Activated naive CD4-positive, alpha-beta T cell treated with anti-CD3 and anti-CD28 coated beads for 36 hours (primary cell): Measurements from ENCODE around the gene ECEL1. TPM values are rescaled to one million over a fixed set of nuclear protein-coding genes. Genes with fewer than 3 reads are reported as not detected.

Experiments used
- total RNA-seq, 2 experiments: library from RNA; stranded (reverse); gene quantifications; one replicate each; pipeline ENCODE4 v1.2.3, GENCODE V29; 2021

ECEL1 gene
- total RNA-seq, 2 experiments from 2014 or later: 0.12 TPM; not detected in 1

Other genes starting within 250 kb of the ECEL1 start
- gene ALPP, start 109.1 kb downstream of the ECEL1 start, total RNA-seq: not detected
- gene ALPG, start 81.0 kb downstream of the ECEL1 start, total RNA-seq: not detected
- not detected for gene ALPI, start 31.7 kb downstream of the ECEL1 start, total RNA-seq
- not detected for gene PRSS56, start 32.6 kb upstream of the ECEL1 start, total RNA-seq
- not detected for gene CHRND, start 38.3 kb upstream of the ECEL1 start, total RNA-seq
- gene CHRNG, start 51.9 kb upstream of the ECEL1 start, total RNA-seq: not detected
- gene TIGD1, start 62.7 kb upstream of the ECEL1 start, total RNA-seq: 1 to 10 TPM; 7.7 to 8.3 TPM
- gene EIF4E2, start 62.9 kb upstream of the ECEL1 start, total RNA-seq: 10 to 100 TPM; 46.6 to 54.1 TPM
- 1 to 10 TPM; 1.3 to 2.0 TPM for gene EFHD1, start 145.8 kb upstream of the ECEL1 start, total RNA-seq
- 10 to 100 TPM; 49.7 to 52.8 TPM for gene GIGYF2, start 209.5 kb upstream of the ECEL1 start, total RNA-seq